ENCODE measurements around the gene UPK2.

UPK2 gene

GRCh38 chr11:118917481-118918127, 38.5 kb upstream of the UPK2 start:
- peak; percentile 78 for DNase-seq (ENCODE audit: low spot score)

DNA sequence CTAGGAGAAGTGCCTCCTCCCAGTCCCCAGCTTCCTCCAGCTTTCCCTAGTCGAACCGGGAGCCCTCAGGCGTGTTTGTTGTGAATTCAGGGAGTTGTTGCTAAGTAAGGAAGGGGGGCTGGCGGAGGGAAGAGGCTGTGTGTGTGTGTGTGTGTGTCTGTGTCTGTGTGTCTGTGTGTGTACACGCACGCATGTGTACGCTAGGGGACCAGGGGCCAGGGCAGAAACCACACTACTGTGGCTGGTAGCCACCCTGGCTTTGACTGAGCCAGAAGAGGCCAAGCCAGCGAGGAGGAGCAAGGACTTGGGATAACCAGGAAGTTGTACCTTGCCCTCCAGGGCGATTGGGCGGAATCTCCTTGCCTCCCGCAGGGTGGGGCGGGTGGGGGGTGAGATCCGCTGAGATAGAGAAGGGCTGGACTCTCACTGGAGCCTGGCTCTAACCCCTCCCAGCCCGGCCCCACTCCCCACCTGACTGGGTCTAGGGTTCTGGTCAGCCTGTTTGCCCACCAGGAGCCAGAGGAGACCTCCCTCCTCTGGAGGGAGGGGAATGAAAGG, 37.9 kb upstream of the UPK2 start:
- peak; percentile 94 for DNase-seq (ENCODE audit: low spot score)

DNA sequence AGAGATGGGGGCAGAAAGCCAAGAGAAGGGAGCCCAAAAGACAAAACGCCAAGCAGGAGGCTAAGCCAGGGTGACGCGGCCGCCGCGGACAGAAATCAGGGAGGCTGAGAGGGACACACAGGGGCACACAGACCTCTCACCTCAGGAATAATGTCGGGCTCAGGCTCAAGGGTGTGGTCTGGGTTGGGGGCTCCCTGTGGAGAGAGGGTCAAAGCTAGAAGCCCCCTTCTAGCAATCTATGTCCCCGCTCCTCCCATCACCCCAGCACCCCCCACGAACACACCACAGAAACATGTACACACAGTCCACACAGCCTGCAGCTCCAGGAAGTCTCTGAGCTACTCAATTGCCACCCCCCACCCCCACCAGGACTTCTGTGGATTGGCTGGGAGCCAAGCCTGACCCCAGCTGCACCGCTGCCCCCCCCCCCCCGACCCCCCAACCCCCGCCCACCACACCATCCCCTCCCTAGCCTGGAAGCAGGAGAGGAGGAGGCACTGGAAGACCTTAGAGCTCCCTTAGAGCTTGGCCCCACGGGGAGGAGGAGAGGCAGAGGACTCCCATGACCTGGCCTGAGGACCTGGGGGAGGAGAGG, 37.3 kb upstream of the UPK2 start:
- peak; percentile 82 for DNase-seq (ENCODE audit: low spot score)

DNA sequence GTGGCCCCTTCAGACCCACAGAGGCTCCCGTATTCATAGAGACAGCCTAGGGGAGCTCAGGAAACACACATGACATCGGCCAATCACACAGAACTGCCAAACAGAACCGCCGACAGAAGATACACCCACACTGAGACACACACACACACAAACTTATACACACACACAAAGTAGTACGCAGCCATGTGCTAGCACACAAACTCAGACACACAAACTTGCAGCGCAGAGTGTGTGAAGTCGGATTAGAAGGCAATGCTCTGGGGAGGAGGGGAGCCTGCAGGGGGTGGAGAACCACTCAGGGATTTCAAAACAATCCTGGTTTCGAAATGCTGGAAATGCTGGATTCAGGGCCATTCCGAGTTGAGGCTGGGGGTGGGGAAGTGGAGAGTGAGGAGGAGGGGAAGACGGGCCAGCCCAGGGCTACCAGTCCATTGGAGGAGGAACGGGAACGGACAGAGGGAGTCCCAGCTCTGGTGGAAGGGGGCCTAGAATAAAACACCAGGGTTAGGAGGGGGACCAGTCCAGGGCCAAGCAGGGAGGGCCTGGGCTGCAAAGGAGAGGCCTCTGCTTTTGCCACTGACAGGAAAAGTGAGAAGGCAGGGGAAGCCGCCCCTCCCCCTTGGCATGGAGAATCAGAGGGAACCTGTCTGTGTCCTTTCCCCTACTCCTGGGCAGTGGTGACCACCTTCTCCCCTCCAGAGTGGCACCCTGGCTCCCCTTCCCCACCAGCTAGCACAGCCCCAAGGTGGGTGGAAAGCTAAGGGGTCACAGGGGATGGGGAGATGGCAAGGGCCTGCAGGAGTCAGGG, 34.8 kb upstream of the UPK2 start:
- peak; percentile 68 for DNase-seq (ENCODE audit: low spot score)

DNA sequence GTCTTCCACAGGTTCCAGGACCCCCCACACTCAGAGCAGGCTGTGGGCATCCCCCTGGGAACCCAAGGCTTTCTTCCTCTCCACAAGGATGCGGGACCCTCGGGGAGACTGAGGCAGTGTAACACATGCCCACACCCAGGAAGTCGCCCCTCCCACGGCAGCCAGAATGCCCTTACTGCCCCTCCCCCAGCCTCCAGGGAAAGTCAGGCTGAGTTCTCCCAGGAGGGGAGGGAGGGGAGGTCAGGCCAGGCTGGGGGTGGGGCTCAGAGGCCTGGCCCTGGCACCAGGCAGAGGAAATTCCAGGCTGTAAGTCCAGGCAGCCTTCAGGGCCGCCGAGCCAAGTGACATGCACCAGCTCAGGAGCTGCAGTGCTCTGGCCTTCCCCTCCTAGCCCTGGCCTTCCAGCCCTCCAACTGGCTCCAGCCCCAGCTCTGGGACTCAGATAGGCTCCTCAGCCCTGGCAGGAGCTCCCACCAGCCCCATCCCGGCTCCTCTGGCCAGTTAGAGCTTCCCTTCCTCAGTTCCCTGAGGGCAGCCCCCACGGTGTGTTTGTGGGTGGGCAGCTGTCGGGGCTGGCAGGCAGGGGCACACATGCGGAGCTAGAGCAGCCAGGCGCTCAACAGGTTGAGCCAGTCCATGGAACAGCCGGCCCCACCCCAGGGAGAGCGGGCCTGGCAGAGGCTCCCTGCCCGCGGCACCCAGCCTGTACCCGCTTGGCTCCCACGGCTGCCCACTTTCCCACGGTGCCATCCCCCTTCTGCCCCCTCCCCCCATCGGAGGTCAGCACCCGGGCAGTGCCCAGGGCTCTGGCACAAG, 34.0 kb upstream of the UPK2 start:
- DNase-seq (ENCODE audit: low spot score): peak; percentile 89

- DNase-seq (ENCODE audit: low spot score): no peak
Observed at GRCh38 chr11:118922745-118923627, 33.1 kb upstream of the UPK2 start.

DNA sequence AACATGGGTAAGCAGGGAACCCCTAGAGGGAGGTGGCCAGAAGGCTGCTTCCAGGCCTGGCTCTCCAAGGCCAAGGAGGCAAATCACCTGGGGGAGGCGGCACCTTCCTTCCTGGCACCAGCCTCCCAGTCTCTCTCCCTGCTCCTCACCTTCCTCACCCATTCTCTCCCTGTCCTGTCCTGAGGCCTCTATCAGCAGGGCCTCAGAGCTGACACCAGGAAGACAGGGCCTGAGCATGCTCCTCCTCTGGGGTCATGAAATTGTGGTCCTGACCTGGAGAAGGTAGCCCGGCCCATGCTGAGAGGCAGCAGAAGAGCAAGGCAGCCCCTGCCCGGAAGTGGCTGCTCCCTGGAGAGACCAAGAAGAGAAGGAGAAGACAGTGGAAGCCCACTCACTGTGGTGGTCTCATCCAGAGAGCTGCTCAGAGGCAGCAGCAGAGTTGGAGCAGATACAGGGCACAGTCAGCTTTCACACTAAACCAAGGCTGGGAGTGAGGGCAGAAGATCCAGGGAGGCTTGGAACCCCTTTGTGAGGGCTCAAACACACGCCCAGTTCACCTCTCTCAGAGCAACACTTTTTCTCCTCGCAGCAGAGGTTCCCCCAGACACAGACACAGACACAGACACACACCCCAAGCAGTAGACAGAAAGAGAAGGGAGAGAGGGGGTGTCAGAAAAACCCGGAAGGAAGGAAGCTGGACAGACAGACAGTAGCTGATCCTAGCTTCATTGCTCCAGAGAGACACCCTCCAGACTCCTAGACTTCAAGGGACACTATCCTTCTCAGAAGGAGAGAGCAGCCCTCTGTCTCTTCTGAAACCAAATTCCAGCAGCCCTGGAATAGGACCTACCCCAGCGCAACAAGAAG, 32.1 kb upstream of the UPK2 start:
- DNase-seq (ENCODE audit: low spot score): peak; percentile 48

DNA sequence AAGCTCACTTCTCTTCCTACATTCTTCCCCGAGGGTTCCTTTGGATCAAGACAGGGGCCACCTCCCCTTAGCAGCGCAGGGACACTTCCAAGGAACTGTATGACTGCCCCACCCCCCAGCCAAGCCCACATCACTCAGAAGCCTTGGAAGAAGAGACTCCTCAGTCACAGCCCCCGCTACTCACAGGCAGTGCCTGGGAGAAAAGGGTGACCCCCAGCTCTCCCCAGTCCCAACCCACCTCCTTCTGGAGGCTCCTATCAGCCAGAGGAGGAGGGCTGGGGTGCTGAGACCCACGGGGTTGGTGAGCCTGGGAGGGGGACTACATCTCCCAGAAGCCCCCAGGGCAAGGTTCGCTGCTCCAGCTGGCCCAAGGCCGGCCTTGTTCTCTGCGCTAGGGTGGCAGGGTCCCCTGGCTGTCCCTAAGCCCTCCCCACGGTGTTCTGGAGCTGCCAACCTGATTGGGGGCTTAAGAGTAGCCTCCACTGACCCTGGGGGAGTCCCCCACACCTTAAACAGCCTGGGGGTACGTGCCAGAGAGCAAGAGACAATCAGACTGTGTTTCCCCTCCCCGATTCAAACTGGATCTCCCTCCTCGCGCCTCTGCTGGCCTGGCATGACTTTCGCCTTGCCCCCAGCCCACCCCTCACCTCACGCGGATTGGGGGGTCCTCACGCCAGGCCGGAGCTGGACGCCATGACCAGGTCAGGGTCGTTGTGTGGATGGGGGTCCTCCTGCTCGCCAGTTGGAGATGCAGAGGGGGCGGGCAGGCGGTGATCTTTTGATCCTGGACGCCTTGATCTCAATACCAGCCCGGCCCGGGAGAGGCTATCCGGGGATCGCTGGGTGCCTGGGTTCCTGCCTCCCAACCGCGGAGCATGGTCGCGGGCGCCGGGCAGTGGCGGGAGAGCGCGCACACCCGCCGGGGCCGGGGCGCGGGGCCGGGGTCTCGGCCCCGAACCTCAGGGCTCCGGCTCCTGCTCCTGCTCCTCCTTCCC, 31.2 kb upstream of the UPK2 start:
- peak; percentile 40 for DNase-seq (ENCODE audit: low spot score)

GRCh38 chr11:118927554-118928100, 28.5 kb upstream of the UPK2 start:
- DNase-seq (ENCODE audit: low spot score): peak; percentile 46

GRCh38 chr11:118928101-118928869, 27.8 kb upstream of the UPK2 start:
- peak; percentile 96 for DNase-seq (ENCODE audit: low spot score)

GRCh38 chr11:118928870-118929500, 27.1 kb upstream of the UPK2 start:
- peak; percentile 53 for DNase-seq (ENCODE audit: low spot score)

GRCh38 chr11:118929501-118930093, 26.5 kb upstream of the UPK2 start:
- peak; percentile 87 for DNase-seq (ENCODE audit: low spot score)

DNA sequence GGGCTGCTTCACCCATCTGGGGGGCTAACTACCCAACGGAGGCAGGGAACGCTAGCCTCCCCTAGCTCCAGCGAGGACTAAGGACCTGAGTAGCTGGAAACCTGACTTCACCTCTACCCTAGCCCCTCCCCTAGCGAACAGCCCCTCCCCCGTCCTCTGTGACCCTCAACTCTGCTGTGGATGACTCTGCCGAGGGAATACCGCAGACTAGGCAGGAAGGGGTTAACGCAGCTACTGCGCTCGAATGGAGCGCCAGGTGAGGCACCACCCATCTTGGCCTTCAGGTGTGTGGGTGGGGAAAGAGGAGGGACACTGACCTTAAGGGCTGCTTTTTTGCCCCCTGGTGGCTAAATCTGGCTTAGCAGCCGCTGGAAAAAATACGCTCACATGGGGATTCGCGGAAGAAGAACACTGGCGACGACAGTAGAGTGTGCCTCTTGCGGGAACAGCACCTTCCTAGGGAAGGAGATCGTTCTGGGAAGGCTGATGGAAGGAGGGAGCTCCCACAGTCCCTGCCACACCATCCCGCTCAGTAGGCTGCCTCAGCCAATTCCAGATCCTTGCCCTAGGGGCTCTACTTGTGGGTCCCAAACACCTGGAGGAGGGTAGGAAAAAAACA, 25.9 kb upstream of the UPK2 start:
- peak; percentile 94 for DNase-seq (ENCODE audit: low spot score)

DNA sequence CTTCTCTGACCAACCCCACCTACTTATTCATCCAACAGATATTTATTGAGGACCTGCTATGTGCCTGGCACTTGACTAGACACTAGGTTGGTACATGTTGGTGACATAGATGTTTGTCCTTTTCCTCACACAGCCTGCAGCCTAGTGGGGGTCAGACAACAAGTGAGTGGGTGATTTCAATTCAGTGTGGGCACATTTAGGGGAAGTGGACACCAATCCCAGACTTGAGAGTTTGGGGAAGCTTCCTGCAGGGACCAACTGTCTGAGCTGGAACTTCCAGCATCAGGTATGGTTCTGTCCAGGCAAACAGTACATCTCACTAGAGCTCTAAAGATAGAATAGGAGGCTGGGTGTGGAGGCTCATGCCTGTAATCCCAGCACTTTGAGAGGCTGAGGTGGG, 24.5 kb upstream of the UPK2 start:
- no peak for DNase-seq (ENCODE audit: low spot score)

DNA sequence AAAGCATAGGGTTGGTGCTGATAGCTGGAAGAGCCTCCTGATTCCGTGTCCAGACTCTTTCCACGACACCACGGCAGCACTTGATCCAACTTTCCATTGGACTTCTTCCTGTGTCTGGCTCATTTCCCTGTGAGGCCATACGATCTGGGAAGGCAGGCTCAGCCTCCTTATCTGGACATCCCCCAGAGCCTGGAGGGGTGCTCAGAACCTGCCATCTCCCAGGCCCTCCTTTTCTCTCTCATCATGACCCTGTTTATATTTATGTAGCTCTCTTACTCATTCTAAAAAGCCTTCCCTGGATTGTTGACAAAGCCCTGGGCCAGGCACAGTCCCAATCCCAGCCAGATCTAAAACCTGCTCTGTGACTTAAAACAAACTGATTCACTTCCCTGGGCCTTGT, 22.6 kb upstream of the UPK2 start:
- no peak for DNase-seq (ENCODE audit: low spot score)

- DNase-seq (ENCODE audit: low spot score): no peak
Observed at GRCh38 chr11:118935376-118935775, 20.7 kb upstream of the UPK2 start.

Data from kidney tubule cell (primary cell).